Measurements from ENCODE around the gene AGPS.

AGPS gene

GRCh38 chr2:177385151-177385550 is 7.4 kb upstream of the AGPS start:
- peaks cover 9% of the 10 kb centered on the region for H3K79me2 ChIP-seq (ENCODE audit: control insufficient read depth, insufficient read depth, low read length, unreplicated experiment)
- H3K27me3 ChIP-seq (ENCODE audit: insufficient read depth, low read length) = no peaks in the 10 kb centered on the region
- peaks cover 3% of the 10 kb centered on the region; the same call in 1 of the 2 replicates for H3K36me3 ChIP-seq (ENCODE audit: insufficient read depth, low read length)
- no peak overlapping the region for H3K27ac ChIP-seq (ENCODE audit: low read depth, low read length)
- H3K4me1 ChIP-seq (ENCODE audit: control insufficient read depth, insufficient read depth, low read length, unreplicated experiment) = peaks cover under 1% of the 10 kb centered on the region
- no peak overlapping the region for H3K4me3 ChIP-seq (ENCODE audit: low read depth, low read length)
- H2AFZ ChIP-seq (ENCODE audit: low read length, unreplicated experiment) = no peak overlapping the region

GRCh38 chr2:177391822-177392372 is 676 bp upstream of the AGPS start:
- Histone ChIP-seq H3K4me1 (ENCODE audit: control insufficient read depth, insufficient read depth, low read length, unreplicated experiment) (peaks cover 44% of the 10 kb centered on the region), H3K27ac (ENCODE audit: low read depth, low read length) (no peak overlapping the region), H3K4me3 (ENCODE audit: low read depth, low read length) (peak overlapping the region; percentile 94), H3K36me3 (ENCODE audit: insufficient read depth, low read length) (no peaks in the 10 kb centered on the region), H2AFZ (ENCODE audit: low read length, unreplicated experiment) (peak overlapping the region; percentile 93), H3K27me3 (ENCODE audit: insufficient read depth, low read length) (no peaks in the 10 kb centered on the region), H3K79me2 (ENCODE audit: control insufficient read depth, insufficient read depth, low read length, unreplicated experiment) (peaks cover 55% of the 10 kb centered on the region)

- no peaks in the 10 kb centered on the region for H3K36me3 ChIP-seq (ENCODE audit: insufficient read depth, low read length)
- H3K27me3 ChIP-seq (ENCODE audit: insufficient read depth, low read length) = no peaks in the 10 kb centered on the region
- peaks cover 56% of the 10 kb centered on the region for H3K79me2 ChIP-seq (ENCODE audit: control insufficient read depth, insufficient read depth, low read length, unreplicated experiment)
- H3K27ac ChIP-seq (ENCODE audit: low read depth, low read length) = peak overlapping the region; percentile 19; the same call in 1 of the 2 replicates
- peak overlapping the region; percentile 93 for H2AFZ ChIP-seq (ENCODE audit: low read length, unreplicated experiment)
- peak overlapping the region; percentile 94 for H3K4me3 ChIP-seq (ENCODE audit: low read depth, low read length)
- H3K4me1 ChIP-seq (ENCODE audit: control insufficient read depth, insufficient read depth, low read length, unreplicated experiment) = peaks cover 57% of the 10 kb centered on the region
Measured at GRCh38 chr2:177393203-177393755, 706 bp downstream of the AGPS start.

DNA sequence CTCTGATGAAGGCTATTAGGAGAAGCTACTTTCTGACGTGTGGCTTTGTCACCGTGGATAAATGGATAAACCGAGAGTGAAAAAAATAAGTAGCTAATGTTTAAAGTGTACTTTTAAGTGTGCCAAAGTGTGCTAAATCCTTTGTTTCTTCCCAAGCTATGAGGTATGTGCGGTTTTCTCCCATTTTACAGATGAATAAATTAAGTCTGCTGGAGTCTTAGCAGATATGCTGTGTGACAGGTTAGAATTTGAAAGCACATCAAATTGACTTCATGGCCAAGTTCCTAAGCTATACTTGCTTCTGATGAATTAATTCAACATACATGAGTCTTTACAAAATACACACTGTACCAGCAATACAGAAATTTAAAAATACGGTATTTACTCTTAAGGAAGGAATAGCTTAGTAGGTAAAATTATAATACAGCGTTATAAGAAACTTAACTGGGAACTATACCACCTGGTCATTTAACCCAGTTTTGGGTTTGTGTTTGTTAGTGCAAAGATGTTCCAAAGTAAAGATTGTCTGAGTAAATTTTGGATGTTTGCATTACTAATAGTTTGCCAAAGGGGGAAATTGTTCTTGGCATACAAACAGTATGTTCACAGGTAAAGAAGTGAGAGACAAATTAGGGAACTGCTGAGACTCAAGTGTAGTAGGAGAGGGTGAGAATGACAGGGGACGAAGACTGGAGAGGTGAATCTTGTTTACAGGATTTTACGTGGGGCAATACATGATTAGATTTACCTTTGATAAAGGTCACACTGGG is 1.4 kb downstream of the AGPS start:
- Histone ChIP-seq H3K4me1 (ENCODE audit: control insufficient read depth, insufficient read depth, low read length, unreplicated experiment) (peaks cover 65% of the 10 kb centered on the region), H2AFZ (ENCODE audit: low read length, unreplicated experiment) (no peak overlapping the region), H3K79me2 (ENCODE audit: control insufficient read depth, insufficient read depth, low read length, unreplicated experiment) (peaks cover 63% of the 10 kb centered on the region), H3K36me3 (ENCODE audit: insufficient read depth, low read length) (no peaks in the 10 kb centered on the region), H3K4me3 (ENCODE audit: low read depth, low read length) (peak overlapping the region; percentile 94), H3K27me3 (ENCODE audit: insufficient read depth, low read length) (no peaks in the 10 kb centered on the region), H3K27ac (ENCODE audit: low read depth, low read length) (no peak overlapping the region)

DNA sequence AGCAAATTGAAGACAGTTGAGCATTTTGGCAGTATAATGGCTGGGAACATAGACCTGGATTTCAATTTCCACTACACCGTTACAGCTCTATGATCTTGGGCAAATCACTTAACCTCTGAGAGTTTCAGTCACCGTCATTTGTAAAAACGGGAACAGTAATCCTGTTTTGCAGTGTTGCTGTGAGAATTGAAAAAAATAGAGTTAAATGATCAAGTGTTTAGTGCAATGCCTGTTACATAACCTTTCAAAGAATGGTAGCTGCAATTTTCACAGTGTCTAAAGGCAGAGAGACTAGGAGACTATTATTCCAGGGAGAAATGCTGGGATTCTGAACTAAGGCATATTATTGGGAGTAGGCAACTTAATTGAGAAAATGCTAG is 2.0 kb downstream of the AGPS start:
- no peaks in the 10 kb centered on the region for H3K27me3 ChIP-seq (ENCODE audit: insufficient read depth, low read length)
- H3K4me3 ChIP-seq (ENCODE audit: low read depth, low read length) = peak overlapping the region; percentile 94; the same call in 1 of the 2 replicates
- H3K36me3 ChIP-seq (ENCODE audit: insufficient read depth, low read length) = no peaks in the 10 kb centered on the region
- no peak overlapping the region for H3K27ac ChIP-seq (ENCODE audit: low read depth, low read length)
- peaks cover 69% of the 10 kb centered on the region for H3K79me2 ChIP-seq (ENCODE audit: control insufficient read depth, insufficient read depth, low read length, unreplicated experiment)
- peaks cover 66% of the 10 kb centered on the region for H3K4me1 ChIP-seq (ENCODE audit: control insufficient read depth, insufficient read depth, low read length, unreplicated experiment)
- no peak overlapping the region for H2AFZ ChIP-seq (ENCODE audit: low read length, unreplicated experiment)

DNA sequence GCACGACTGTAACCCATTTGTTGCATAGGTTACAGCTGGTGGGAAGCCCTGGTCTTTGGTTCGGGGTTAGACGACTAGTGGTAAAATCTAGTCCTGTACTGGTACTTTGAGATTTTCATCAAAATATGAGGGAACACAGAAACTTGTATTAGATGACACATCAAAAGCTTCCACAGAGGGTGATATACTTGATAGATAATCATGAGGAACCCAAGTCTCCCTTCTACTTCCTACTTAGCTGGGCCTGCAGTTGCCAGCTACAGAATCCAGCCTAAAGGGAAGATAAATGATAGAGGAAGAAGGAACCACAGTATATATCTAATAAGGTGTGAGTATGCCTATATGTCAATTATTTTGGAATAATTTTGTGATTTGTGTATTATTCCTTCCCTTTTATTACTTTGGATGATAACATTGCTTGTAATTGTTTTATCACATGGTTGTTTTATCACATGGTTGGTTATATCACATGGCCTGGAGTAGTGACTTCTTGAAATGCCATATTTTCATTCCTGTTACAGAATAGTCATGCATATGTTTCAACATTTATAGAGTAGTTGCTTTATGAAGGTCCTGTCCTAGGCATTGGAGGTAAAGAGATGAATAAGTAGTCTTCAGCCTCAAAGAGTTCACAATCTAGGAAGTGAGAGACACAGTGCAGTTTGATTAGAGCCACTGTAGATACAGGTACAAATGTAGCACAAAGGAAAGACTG is 2.9 kb downstream of the AGPS start:
- Histone ChIP-seq H2AFZ (ENCODE audit: low read length, unreplicated experiment) (no peak overlapping the region), H3K4me1 (ENCODE audit: control insufficient read depth, insufficient read depth, low read length, unreplicated experiment) (peaks cover 65% of the 10 kb centered on the region), H3K36me3 (ENCODE audit: insufficient read depth, low read length) (no peaks in the 10 kb centered on the region)

GRCh38 chr2:177396703-177397460 is 4.3 kb downstream of the AGPS start:
- H3K27me3 ChIP-seq (ENCODE audit: insufficient read depth, low read length) = no peaks in the 10 kb centered on the region
- H3K4me3 ChIP-seq (ENCODE audit: low read depth, low read length) = peak overlapping the region; percentile 48
- H3K79me2 ChIP-seq (ENCODE audit: control insufficient read depth, insufficient read depth, low read length, unreplicated experiment) = peaks cover 82% of the 10 kb centered on the region
- H3K36me3 ChIP-seq (ENCODE audit: insufficient read depth, low read length) = no peaks in the 10 kb centered on the region
- peak overlapping the region; percentile 88 for H3K27ac ChIP-seq (ENCODE audit: low read depth, low read length)
- H2AFZ ChIP-seq (ENCODE audit: low read length, unreplicated experiment) = no peak overlapping the region
- peaks cover 60% of the 10 kb centered on the region for H3K4me1 ChIP-seq (ENCODE audit: control insufficient read depth, insufficient read depth, low read length, unreplicated experiment)

More for the DNA sequence above, 2.9 kb downstream of the AGPS start:
- H3K27me3 ChIP-seq (ENCODE audit: insufficient read depth, low read length) = no peaks in the 10 kb centered on the region
- H3K27ac ChIP-seq (ENCODE audit: low read depth, low read length) = 0 out of 2 replicates have a peak overlapping the region, but pooled peaks have one; percentile 6
- peaks cover 77% of the 10 kb centered on the region for H3K79me2 ChIP-seq (ENCODE audit: control insufficient read depth, insufficient read depth, low read length, unreplicated experiment)
- no peak overlapping the region for H3K4me3 ChIP-seq (ENCODE audit: low read depth, low read length)

DNA sequence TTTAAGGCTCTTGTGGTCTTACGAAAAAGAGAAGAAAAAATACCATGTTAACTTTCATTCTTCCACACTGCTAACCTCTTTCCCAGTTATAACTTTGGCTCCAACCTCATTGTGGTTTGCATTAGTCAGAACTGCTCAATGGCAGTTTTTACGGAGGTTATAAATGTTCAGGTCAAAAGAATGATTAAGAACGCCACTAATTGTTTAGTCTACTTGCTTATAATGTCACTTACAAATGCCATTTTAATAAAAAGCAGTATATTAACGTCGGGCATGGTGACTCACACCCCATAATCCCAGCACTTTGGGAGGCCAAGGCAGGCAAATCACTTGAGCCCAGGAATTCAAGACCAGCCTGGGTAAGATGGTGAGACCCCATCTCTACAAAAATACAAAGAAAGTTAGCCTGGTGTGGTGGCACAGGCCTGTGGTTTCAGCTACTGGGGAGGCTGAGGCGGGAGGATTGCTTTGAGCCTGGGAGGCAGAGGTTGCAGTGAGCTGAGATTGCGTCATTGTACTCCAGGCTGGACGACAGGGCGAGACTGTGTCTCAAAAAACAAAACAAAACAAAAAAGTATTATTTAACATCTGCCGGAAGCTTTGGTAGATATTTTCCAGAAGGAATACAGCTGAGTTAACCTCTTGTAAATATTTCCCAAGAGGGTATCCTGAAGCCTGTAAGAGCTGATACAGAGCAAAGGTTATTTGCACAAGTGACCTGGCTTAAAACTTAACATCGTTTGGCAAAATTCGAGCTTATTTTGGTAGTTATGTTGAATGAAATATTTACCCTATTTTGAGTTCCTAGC is 5.1 kb downstream of the AGPS start:
- Histone ChIP-seq H3K27me3 (ENCODE audit: insufficient read depth, low read length) (no peaks in the 10 kb centered on the region), H3K4me3 (ENCODE audit: low read depth, low read length) (peak overlapping the region; percentile 48), H3K79me2 (ENCODE audit: control insufficient read depth, insufficient read depth, low read length, unreplicated experiment) (peaks cover 82% of the 10 kb centered on the region), H3K36me3 (ENCODE audit: insufficient read depth, low read length) (no peaks in the 10 kb centered on the region), H3K27ac (ENCODE audit: low read depth, low read length) (peak overlapping the region; percentile 88), H2AFZ (ENCODE audit: low read length, unreplicated experiment) (no peak overlapping the region), H3K4me1 (ENCODE audit: control insufficient read depth, insufficient read depth, low read length, unreplicated experiment) (peaks cover 58% of the 10 kb centered on the region)

- peaks cover 58% of the 10 kb centered on the region for H3K4me1 ChIP-seq (ENCODE audit: control insufficient read depth, insufficient read depth, low read length, unreplicated experiment)
- H3K4me3 ChIP-seq (ENCODE audit: low read depth, low read length) = peak overlapping the region; percentile 48; the same call in 1 of the 2 replicates
- peak overlapping the region; percentile 88 for H3K27ac ChIP-seq (ENCODE audit: low read depth, low read length)
- peaks cover 82% of the 10 kb centered on the region for H3K79me2 ChIP-seq (ENCODE audit: control insufficient read depth, insufficient read depth, low read length, unreplicated experiment)
- no peaks in the 10 kb centered on the region for H3K36me3 ChIP-seq (ENCODE audit: insufficient read depth, low read length)
- H2AFZ ChIP-seq (ENCODE audit: low read length, unreplicated experiment) = no peak overlapping the region
- no peaks in the 10 kb centered on the region for H3K27me3 ChIP-seq (ENCODE audit: insufficient read depth, low read length)
Measured at GRCh38 chr2:177398290-177398683, 5.7 kb downstream of the AGPS start.

Data from ACC112 (cell line).